Measurements from ENCODE around the gene MIPOL1.

- TF ChIP-seq POLR2A (IDR thresholded peaks at IDR 0.05) (no peak), POLR2AphosphoS5 (IDR thresholded peaks at IDR 0.05) (no peak)
- TF ChIP-seq, protein P1, sequence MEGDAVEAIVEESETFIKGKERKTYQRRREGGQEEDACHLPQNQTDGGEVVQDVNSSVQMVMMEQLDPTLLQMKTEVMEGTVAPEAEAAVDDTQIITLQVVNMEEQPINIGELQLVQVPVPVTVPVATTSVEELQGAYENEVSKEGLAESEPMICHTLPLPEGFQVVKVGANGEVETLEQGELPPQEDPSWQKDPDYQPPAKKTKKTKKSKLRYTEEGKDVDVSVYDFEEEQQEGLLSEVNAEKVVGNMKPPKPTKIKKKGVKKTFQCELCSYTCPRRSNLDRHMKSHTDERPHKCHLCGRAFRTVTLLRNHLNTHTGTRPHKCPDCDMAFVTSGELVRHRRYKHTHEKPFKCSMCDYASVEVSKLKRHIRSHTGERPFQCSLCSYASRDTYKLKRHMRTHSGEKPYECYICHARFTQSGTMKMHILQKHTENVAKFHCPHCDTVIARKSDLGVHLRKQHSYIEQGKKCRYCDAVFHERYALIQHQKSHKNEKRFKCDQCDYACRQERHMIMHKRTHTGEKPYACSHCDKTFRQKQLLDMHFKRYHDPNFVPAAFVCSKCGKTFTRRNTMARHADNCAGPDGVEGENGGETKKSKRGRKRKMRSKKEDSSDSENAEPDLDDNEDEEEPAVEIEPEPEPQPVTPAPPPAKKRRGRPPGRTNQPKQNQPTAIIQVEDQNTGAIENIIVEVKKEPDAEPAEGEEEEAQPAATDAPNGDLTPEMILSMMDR (IDR thresholded peaks at IDR 0.05): no peak
These were observed 29.0 kb upstream of the MIPOL1 start for GRCh38 chr14:37168721-37169120.

All from breast epithelium (tissue), 3 donors.